Loucy (cell line): ENCODE data around the gene EFNA3.

Experiments used
- H2AFZ ChIP-seq: fragments of 200-600 bp; sonication (generic); 2 replicates; pipeline ENCODE4 v1.6.0; 2016; ENCODE audit warnings: antibody characterized with exemption, mild to moderate bottlenecking, low read length, moderate library complexity
- H3F3A ChIP-seq: fragments of 200-600 bp; 2 replicates; pipeline ENCODE4 v1.6.0; 2016; ENCODE audit warnings: antibody characterized with exemption, low read depth, mild to moderate bottlenecking
- H3K27me3 ChIP-seq: fragments of 200-600 bp; sonication (generic); 2 replicates; pipeline ENCODE4 v1.6.1; 2014; ENCODE audit warnings: low read length, mild to moderate bottlenecking; ENCODE audit not compliant: insufficient read depth, poor library complexity, severe bottlenecking
- H3K36me3 ChIP-seq: fragments of 200-600 bp; sonication (generic); 2 replicates; pipeline ENCODE4 v1.6.1; 2016; ENCODE audit warnings: low read length; ENCODE audit not compliant: insufficient read depth
- H3K4me1 ChIP-seq: fragments of 200-600 bp; sonication (generic); 2 replicates; pipeline ENCODE4 v1.5.1; 2014; ENCODE audit warnings: low read length, mild to moderate bottlenecking; ENCODE audit not compliant: insufficient read depth, poor library complexity, severe bottlenecking
- H3K4me2 ChIP-seq: fragments of 200-600 bp; sonication (generic); 2 replicates; pipeline ENCODE4 v1.6.0; 2014; ENCODE audit warnings: antibody characterized with exemption, low read length, low read depth, mild to moderate bottlenecking; ENCODE audit not compliant: poor library complexity, severe bottlenecking
- H3K4me3 ChIP-seq: fragments of 200-600 bp; sonication (generic); 2 replicates; pipeline ENCODE4 v1.5.1; 2014; ENCODE audit warnings: low read length, mild to moderate bottlenecking, mixed read lengths; ENCODE audit not compliant: poor library complexity, severe bottlenecking
- H3K79me2 ChIP-seq: fragments of 200-600 bp; sonication (generic); 2 replicates; pipeline ENCODE4 v1.6.1; 2014; ENCODE audit warnings: low read length; ENCODE audit not compliant: insufficient read depth
- H3K9ac ChIP-seq: fragments of 200-600 bp; sonication (generic); 2 replicates; pipeline ENCODE4 v1.6.0; 2014; ENCODE audit warnings: mild to moderate bottlenecking, low read depth, low read length, moderate library complexity; ENCODE audit not compliant: poor library complexity, severe bottlenecking
- H3K9me2 ChIP-seq: fragments of 200-600 bp; sonication (generic); replicated peaks from 2 replicates; pipeline ENCODE4 v1.6.1; 2016; ENCODE audit warnings: low read depth, low read length, mixed read lengths
- H3K9me3 ChIP-seq: fragments of 200-600 bp; sonication (generic); 2 replicates; pipeline ENCODE4 v1.6.1; 2014; ENCODE audit warnings: mild to moderate bottlenecking, antibody characterized with exemption, low read length, low read depth; ENCODE audit not compliant: insufficient read depth
- H4K20me1 ChIP-seq: fragments of 200-600 bp; sonication (generic); 2 replicates; pipeline ENCODE4 v1.6.0; 2014; ENCODE audit warnings: antibody characterized with exemption, low read length, mild to moderate bottlenecking; ENCODE audit not compliant: insufficient read depth, poor library complexity, severe bottlenecking
- CTCF ChIP-seq: fragments of 200-600 bp; sonication (generic); conservative IDR thresholded peaks from 2 replicates; pipeline ENCODE4 v1.5.1; 2014; ENCODE audit warnings: mild to moderate bottlenecking, antibody characterized with exemption, low read length
- EZH2phosphoT487 ChIP-seq: fragments of 200-600 bp; IDR thresholded peaks from 2 replicates; pipeline ENCODE4 v1.6.1; 2018; ENCODE audit warnings: antibody characterized with exemption, mild to moderate bottlenecking, moderate library complexity, borderline replicate concordance

Gene EFNA3

GRCh38 chr1:155128755-155129473 is 50.3 kb downstream of the EFNA3 start:
- H3K4me1 ChIP-seq = peaks cover 25% of the 10 kb centered on the region
- H3K79me2 ChIP-seq = no peaks in the 10 kb centered on the region
- H3K27me3 ChIP-seq = peaks cover 19% of the 10 kb centered on the region
- no peaks in the 10 kb centered on the region for H3K9me3 ChIP-seq
- H2AFZ ChIP-seq = no peak overlapping the region
- TF ChIP-seq EZH2phosphoT487 = no peak
- TF ChIP-seq CTCF = no peak
- no peaks in the 10 kb centered on the region for H3K36me3 ChIP-seq
- H3K9me2 ChIP-seq = no peaks in the 10 kb centered on the region
- peak overlapping the region; percentile 74 for H3K4me2 ChIP-seq
- H3K9ac ChIP-seq = peak overlapping the region; percentile 47
- H4K20me1 ChIP-seq = no peaks in the 10 kb centered on the region
- no peaks in the 10 kb centered on the region for H3F3A ChIP-seq
- peak overlapping the region; percentile 67 for H3K4me3 ChIP-seq

GRCh38 chr1:155130272-155131006 is 51.8 kb downstream of the EFNA3 start:
- H3K36me3 ChIP-seq = no peaks in the 10 kb centered on the region
- H3F3A ChIP-seq = no peaks in the 10 kb centered on the region
- no peak overlapping the region for H3K4me2 ChIP-seq
- no peak overlapping the region for H3K4me3 ChIP-seq
- no peak overlapping the region for H3K9ac ChIP-seq
- no peaks in the 10 kb centered on the region for H3K9me3 ChIP-seq
- peaks cover 19% of the 10 kb centered on the region for H3K27me3 ChIP-seq
- H2AFZ ChIP-seq = no peak overlapping the region
- peaks cover 33% of the 10 kb centered on the region for H3K4me1 ChIP-seq
- TF ChIP-seq EZH2phosphoT487 (no peak), CTCF (no peak)
- H3K9me2 ChIP-seq = no peaks in the 10 kb centered on the region
- peaks cover 8% of the 10 kb centered on the region; the same call in 1 of the 2 replicates for H3K79me2 ChIP-seq
- no peaks in the 10 kb centered on the region for H4K20me1 ChIP-seq

GRCh38 chr1:155131285-155131684 is 52.6 kb downstream of the EFNA3 start:
- no peaks in the 10 kb centered on the region for H3F3A ChIP-seq

More at GRCh38 chr1:155131285-155131684, 52.6 kb downstream of the EFNA3 start:
- Histone ChIP-seq H3K36me3 (no peaks in the 10 kb centered on the region), H3K9me2 (no peaks in the 10 kb centered on the region), H3K79me2 (peaks cover 8% of the 10 kb centered on the region; the same call in 1 of the 2 replicates), H3K9ac (no peak overlapping the region), H3K4me1 (peaks cover 33% of the 10 kb centered on the region), H3K27me3 (peaks cover 19% of the 10 kb centered on the region), H3K4me2 (no peak overlapping the region), H2AFZ (no peak overlapping the region), H3K4me3 (no peak overlapping the region), H3K9me3 (no peaks in the 10 kb centered on the region), H4K20me1 (no peaks in the 10 kb centered on the region)
- TF ChIP-seq CTCF (no peak), EZH2phosphoT487 (no peak)
